Liver (tissue), 4 donors: ENCODE measurements around the gene CHMP1A. TPM values are rescaled to one million over a fixed set of nuclear protein-coding genes. Genes with fewer than 3 reads are reported as not detected.

ENCODE experiments used
- polyA plus RNA-seq, 2 donors: library from polyadenylated mRNA; stranded (reverse) in 1 of 2; unstranded in 1 of 2; fragments of 200-250 nt in 1 of 2; fragments of >200 nt in 1 of 2; fragmentation: Nextera tagmentation in 1 of 2; extraction: Ambion mirVana in 1 of 2; gene quantifications; one replicate each; pipeline versions ENCODE4 v1.2.1 to v1.2.3, GENCODE V29; 2013 to 2015
- total RNA-seq, 2 donors: library from RNA; depleted of rRNA; stranded (reverse); fragments of >200 nt; gene quantifications; one replicate each; pipeline ENCODE4 v1.2.3, GENCODE V29; 2014
- donor health status: healthy.
- donor health status: healthy.
- donor health status: healthy.

Gene CHMP1A
- total and polyA plus RNA-seq, 4 donors: 25.7 to 36.7 (median 32.3) TPM

Other genes with a start within 250 kb of the CHMP1A start
- 10 to 100 TPM; 33.0 to 55.1 TPM for gene ANKRD11, start 167.1 kb downstream of the CHMP1A start, total RNA-seq
- 10 to 100 TPM; 16.3 to 22.9 TPM for gene ANKRD11, start 167.1 kb downstream of the CHMP1A start, polyA plus RNA-seq
- 100 to 1,000 TPM in 1 of 2 donors, 10 to 100 TPM in 1; 43.7 to 102 TPM for gene SPG7, start 149.3 kb downstream of the CHMP1A start, total RNA-seq
- 10 to 100 TPM; 34.5 to 55.3 TPM for gene SPG7, start 149.3 kb downstream of the CHMP1A start, polyA plus RNA-seq
- 1,000 to 10,000 TPM; 1,021 to 2,122 TPM for gene RPL13, start 97.0 kb downstream of the CHMP1A start, total RNA-seq
- 1,000 to 10,000 TPM in 1 of 2 donors, 100 to 1,000 TPM in 1; 699 to 2,663 TPM for gene RPL13, start 97.0 kb downstream of the CHMP1A start, polyA plus RNA-seq
- under 1 TPM in 1 of 2 donors, not detected in 1; 0.47 TPM for gene CPNE7, start 82.0 kb downstream of the CHMP1A start, total RNA-seq
- gene CPNE7, start 82.0 kb downstream of the CHMP1A start, polyA plus RNA-seq: under 1 TPM; 0.30 to 0.56 TPM
- under 1 TPM; 0.25 to 0.65 TPM for gene DPEP1, start 44.1 kb downstream of the CHMP1A start, total RNA-seq
- gene DPEP1, start 44.1 kb downstream of the CHMP1A start, polyA plus RNA-seq: under 1 TPM; 0.14 to 0.83 TPM
- 1 to 10 TPM; 3.3 to 3.6 TPM for gene SPATA33, start 128 bp upstream of the CHMP1A start, total RNA-seq
- gene SPATA33, start 128 bp upstream of the CHMP1A start, polyA plus RNA-seq: 1 to 10 TPM; 1.6 to 3.5 TPM
- gene CDK10, start 29.0 kb upstream of the CHMP1A start, total RNA-seq: 10 to 100 TPM; 25.1 to 68.4 TPM
- gene CDK10, start 29.0 kb upstream of the CHMP1A start, polyA plus RNA-seq: 10 to 100 TPM; 43.6 to 81.2 TPM
- gene SPATA2L, start 44.0 kb upstream of the CHMP1A start, total RNA-seq: 10 to 100 TPM in 1 of 2 donors, 1 to 10 TPM in 1; 5.9 to 11.3 TPM
- 1 to 10 TPM; 4.6 to 7.8 TPM for gene SPATA2L, start 44.0 kb upstream of the CHMP1A start, polyA plus RNA-seq
- gene VPS9D1, start 63.2 kb upstream of the CHMP1A start, total RNA-seq: 1 to 10 TPM; 3.6 to 4.5 TPM
- 1 to 10 TPM; 3.8 to 7.2 TPM for gene VPS9D1, start 63.2 kb upstream of the CHMP1A start, polyA plus RNA-seq
- gene ZNF276, start 63.8 kb upstream of the CHMP1A start, total RNA-seq: 10 to 100 TPM; 10.2 to 22.8 TPM
- gene ZNF276, start 63.8 kb upstream of the CHMP1A start, polyA plus RNA-seq: 1 to 10 TPM; 4.9 to 7.3 TPM
- 10 to 100 TPM in 1 of 2 donors, 1 to 10 TPM in 1; 5.9 to 21.0 TPM for gene FANCA, start 158.9 kb upstream of the CHMP1A start, total RNA-seq
- 1 to 10 TPM; 5.3 to 5.8 TPM for gene FANCA, start 158.9 kb upstream of the CHMP1A start, polyA plus RNA-seq
- gene SPIRE2, start 170.8 kb upstream of the CHMP1A start, total RNA-seq: 1 to 10 TPM; 3.2 to 7.2 TPM
- gene SPIRE2, start 170.8 kb upstream of the CHMP1A start, polyA plus RNA-seq: 1 to 10 TPM; 1.7 to 2.6 TPM
- gene TCF25, start 215.9 kb upstream of the CHMP1A start, total RNA-seq: 10 to 100 TPM; 59.6 to 98.8 TPM
- 10 to 100 TPM; 60.8 to 92.7 TPM for gene TCF25, start 215.9 kb upstream of the CHMP1A start, polyA plus RNA-seq